ENCODE measurements around the gene HS3ST3B1.

Gene HS3ST3B1

DNA sequence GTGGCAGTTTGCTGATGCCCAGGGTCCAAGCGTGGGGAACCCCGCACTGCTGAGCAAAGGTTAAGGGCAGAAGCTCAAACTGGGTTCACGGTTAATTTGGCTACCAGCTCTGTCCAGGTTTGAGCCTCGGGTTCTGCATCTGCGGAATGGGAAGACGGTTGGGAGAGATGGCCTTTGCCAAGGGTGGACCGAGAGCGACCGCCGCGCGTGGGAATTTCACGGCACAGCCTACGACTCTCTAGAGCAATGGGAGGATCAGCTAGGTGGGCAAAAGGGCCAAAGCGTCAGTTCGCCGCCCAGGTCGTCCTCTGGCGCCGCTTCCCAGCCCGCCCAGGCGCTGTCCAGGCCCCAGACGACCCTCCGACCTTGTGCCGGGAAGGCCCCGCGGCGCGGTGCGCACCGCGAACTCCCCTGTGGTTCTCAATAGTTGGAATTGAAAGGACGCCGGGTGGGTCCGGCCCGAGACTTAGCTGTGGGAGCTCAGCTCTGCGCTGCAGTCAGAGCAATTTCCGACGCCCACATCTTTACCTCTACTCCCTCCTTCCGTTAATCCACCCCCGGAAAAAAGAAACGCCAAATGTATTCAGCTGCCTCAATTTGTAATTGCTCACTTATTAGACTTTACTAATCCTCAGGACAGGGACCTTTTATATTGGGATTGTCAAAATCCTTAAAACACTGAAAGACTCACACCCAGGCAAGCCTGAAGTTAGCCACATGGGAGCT lies 2.5 kb upstream of the HS3ST3B1 start:
- H3K4me3 ChIP-seq (ENCODE audit: low read length): no peak overlapping the region
- no peak for TF ChIP-seq ZNF274 (IDR thresholded peaks at IDR 0.05; ENCODE audit: low read depth, low read length)

DNA sequence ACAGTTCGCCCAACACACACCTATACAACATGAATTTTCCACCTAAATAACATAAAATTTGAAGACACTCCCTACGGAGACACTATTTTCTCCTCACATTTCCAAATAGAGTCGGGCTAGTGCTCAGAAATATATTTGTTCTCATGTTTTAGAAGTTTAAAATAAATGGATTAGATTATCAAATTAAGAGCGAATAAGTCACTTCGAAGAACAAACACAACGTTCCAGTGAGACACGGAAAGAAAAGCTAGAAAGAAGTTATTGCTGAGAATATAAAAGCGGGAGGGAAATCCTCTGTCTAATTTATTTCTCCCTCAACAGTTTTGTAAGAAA lies 2.0 kb upstream of the HS3ST3B1 start:
- no peak for TF ChIP-seq ZNF274 (IDR thresholded peaks at IDR 0.05; ENCODE audit: low read depth, low read length)
- no peak overlapping the region for H3K4me3 ChIP-seq (ENCODE audit: low read length)

- no peak for TF ChIP-seq ZNF274 (IDR thresholded peaks at IDR 0.05; ENCODE audit: low read depth, low read length)
- H3K4me3 ChIP-seq (ENCODE audit: low read length): no peak overlapping the region
These were observed 1.4 kb upstream of the HS3ST3B1 start for GRCh38 chr17:14299280-14300141.

DNA sequence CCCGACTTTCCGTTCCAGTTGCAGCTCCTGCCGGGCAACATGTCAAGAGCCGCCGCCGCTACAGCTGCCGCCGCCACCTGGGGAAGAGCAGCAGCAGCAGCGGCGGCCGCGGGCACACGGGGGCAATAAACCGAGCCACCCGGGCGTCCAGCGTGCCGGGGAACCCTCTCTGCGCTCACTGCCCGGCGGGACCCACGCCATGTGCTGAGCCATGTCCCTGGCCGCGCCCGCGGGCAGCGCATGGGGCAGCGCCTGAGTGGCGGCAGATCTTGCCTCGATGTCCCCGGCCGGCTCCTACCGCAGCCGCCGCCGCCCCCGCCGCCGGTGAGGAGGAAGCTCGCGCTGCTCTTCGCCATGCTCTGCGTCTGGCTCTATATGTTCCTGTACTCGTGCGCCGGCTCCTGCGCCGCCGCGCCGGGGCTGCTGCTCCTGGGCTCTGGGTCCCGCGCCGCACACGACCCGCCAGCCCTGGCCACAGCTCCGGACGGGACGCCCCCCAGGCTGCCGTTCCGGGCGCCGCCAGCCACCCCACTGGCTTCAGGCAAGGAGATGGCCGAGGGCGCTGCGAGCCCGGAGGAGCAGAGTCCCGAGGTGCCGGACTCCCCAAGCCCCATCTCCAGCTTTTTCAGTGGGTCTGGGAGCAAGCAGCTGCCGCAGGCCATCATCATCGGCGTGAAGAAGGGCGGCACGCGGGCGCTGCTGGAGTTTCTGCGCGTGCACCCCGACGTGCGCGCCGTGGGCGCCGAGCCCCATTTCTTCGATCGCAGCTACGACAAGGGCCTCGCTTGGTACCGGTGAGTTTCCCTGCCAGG lies 604 bp downstream of the HS3ST3B1 start:
- no peak for TF ChIP-seq ZNF274 (IDR thresholded peaks at IDR 0.05; ENCODE audit: low read depth, low read length)
- peak overlapping the region; percentile 51 for H3K4me3 ChIP-seq (ENCODE audit: low read length)

- no peak for TF ChIP-seq ZNF274 (IDR thresholded peaks at IDR 0.05; ENCODE audit: low read depth, low read length)
- H3K4me3 ChIP-seq (ENCODE audit: low read length): peak overlapping the region; percentile 51
These were observed 1.2 kb downstream of the HS3ST3B1 start for GRCh38 chr17:14302091-14302430.

DNA sequence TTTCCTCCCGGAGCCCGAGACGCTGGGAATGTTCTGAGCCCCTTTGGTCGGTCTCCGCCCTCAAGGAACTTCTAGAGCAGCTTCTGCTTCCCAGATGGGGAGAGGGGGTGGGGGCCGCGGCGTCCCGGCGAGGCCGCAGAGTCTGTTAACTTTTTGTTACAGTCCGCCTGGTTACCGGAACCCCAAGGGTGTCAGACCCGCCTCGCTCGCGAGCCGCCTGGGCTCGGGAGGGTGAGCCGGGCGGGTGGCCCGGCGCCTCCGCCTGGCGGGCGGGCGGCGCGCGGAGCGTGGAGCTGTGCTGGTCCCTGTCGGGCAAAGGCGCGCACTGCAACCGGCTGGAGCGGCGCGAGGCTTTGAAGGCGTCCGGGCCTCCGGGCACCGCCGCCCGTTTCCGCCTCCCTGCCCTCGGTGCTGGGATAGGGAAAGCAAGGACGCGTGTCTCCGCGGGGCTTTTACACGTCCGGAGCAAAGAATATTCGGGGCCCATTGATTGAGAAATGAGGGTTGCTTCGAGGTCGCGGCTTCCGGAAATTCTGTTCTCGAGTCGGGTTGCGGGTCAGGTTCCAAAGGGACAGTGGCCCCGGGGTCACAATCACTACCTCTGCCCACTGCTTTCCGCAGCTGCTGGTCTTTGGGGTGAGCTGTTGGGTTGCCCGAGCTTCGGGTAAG lies 1.7 kb downstream of the HS3ST3B1 start:
- peak overlapping the region; percentile 51 for H3K4me3 ChIP-seq (ENCODE audit: low read length)
- no peak for TF ChIP-seq ZNF274 (IDR thresholded peaks at IDR 0.05; ENCODE audit: low read depth, low read length)

- H3K4me3 ChIP-seq (ENCODE audit: low read length): no peak overlapping the region
These were observed 2.7 kb downstream of the HS3ST3B1 start for GRCh38 chr17:14303343-14304221.

DNA sequence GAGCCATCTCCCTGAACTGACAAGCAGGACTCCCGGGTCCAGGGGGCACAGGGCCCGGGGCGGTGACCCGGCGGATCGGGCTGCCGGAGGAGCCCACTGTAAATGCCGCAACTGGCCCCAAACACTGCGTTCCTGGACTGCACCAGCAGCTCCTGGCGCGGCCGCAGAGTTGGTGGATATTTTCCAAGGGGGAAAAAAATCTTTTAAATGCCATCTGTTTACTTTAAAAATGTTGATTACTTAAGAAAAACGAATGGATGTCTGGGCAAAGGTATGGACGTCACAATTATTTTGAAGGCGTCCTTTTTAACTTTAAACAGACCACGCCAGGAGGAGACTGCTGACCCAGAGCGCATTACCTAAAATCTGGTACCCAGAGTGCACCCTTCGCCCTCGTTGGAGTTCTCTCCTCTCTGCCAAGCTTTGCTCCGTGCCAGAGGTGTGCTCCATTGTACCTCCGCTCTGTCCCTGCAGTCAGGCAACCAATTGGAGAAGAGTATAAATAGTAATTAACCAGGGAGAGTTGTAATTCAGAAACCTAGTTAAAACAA lies 3.4 kb downstream of the HS3ST3B1 start:
- TF ChIP-seq ZNF274 (IDR thresholded peaks at IDR 0.05; ENCODE audit: low read depth, low read length): no peak
- no peak overlapping the region for H3K4me3 ChIP-seq (ENCODE audit: low read length)

More at GRCh38 chr17:14303343-14304221, 2.7 kb downstream of the HS3ST3B1 start:
- TF ChIP-seq ZNF274 (IDR thresholded peaks at IDR 0.05; ENCODE audit: low read depth, low read length): no peak

DNA sequence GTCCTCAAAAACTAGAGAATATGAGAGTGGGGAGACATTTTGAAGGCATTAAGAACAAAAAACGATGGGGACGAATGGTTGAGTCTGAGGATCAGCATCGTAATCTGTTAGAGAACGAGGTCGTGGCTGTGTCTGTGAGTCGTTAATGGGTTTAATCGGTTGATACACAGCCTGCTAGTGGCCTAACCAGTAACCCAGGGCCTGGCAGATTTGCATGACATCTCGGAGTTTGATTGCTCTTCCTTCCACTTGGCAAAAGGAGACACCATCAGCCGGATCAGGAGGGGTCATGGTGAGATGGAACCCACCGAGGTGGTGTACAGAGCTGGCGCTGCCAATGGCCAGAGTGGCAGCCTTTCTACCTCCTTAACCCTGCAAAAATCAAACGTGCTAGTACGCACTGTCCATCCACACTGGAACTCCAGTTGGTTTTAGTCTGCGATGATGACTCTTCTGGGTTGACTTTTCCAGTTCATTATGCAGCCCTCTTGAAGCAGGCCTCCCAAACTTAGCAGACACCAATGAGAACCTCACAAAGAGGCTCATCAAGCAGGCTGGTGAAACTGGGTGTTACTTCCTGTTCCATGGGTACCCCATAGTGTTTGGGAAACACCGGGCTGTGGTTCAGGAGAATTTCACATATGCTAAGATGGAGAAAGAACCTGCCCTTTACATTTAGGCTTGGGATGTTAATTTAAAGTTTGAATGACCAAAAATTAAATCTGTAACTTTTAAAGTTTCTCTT lies 4.1 kb downstream of the HS3ST3B1 start:
- TF ChIP-seq ZNF274 (IDR thresholded peaks at IDR 0.05; ENCODE audit: low read depth, low read length): no peak
- H3K4me3 ChIP-seq (ENCODE audit: low read length): no peak overlapping the region

DNA sequence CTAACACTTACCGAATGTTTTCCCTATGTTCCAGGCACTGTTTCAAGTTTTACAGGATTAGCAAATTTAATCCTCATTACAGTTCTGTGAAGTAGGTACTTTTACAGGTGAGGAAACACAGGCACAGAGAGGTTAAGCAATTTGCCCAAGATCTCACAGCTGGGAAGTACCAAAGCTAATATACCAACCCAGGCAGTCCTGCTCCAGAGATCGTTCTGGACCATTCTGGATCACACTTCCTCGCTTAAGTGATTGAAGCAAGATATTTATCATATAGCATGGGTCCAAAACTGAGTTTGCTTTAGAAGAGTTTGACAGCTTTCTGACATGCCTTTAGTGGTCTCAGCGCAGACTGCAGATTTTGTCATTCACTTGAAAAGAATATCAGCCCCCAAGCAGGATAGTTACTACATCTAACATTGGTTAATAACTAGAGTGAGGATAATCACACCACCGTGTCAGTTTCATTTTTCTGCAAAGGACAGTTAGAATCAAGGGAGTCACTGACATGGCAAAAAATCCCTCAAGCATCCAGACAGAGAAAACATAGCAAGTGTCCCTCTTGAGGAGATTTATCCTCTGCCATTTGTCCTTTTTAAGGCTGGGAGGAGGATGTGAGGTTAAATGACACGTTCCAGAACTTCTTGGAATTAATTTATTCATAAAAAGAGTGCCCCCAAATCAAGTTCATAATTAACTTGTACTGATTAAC lies 5.1 kb downstream of the HS3ST3B1 start:
- no peak for TF ChIP-seq ZNF274 (IDR thresholded peaks at IDR 0.05; ENCODE audit: low read depth, low read length)

DNA sequence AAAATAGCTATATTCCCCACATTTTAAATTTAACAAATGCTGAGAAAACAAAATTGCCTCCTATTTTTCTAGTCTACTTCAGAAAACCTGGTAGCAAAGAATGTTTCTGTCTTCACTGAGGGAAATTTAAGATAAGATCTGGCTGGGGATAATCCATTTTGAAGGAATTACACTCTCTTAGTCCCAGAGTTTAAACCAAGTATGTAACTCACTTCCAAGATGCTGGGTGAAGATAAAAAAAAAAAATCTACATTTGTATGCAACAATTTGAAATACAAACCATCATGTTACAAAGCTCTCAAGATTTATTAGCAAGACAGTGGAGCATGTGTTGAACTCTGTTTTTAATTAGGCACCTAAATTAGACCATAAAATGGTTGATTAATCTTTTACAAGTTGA lies 5.7 kb downstream of the HS3ST3B1 start:
- no peak for TF ChIP-seq ZNF274 (IDR thresholded peaks at IDR 0.05; ENCODE audit: low read depth, low read length)
- H3K4me3 ChIP-seq (ENCODE audit: low read length): no peak overlapping the region

More for the DNA sequence above, 5.1 kb downstream of the HS3ST3B1 start:
- no peak overlapping the region for H3K4me3 ChIP-seq (ENCODE audit: low read length)

Measured in GM08714 (cell line).